ENCODE results near the gene FGF8.

Gene FGF8

GRCh38 chr10:101723176-101723575, 52.7 kb downstream of the FGF8 start:
- TF ChIP-seq, protein P1, sequence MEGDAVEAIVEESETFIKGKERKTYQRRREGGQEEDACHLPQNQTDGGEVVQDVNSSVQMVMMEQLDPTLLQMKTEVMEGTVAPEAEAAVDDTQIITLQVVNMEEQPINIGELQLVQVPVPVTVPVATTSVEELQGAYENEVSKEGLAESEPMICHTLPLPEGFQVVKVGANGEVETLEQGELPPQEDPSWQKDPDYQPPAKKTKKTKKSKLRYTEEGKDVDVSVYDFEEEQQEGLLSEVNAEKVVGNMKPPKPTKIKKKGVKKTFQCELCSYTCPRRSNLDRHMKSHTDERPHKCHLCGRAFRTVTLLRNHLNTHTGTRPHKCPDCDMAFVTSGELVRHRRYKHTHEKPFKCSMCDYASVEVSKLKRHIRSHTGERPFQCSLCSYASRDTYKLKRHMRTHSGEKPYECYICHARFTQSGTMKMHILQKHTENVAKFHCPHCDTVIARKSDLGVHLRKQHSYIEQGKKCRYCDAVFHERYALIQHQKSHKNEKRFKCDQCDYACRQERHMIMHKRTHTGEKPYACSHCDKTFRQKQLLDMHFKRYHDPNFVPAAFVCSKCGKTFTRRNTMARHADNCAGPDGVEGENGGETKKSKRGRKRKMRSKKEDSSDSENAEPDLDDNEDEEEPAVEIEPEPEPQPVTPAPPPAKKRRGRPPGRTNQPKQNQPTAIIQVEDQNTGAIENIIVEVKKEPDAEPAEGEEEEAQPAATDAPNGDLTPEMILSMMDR (IDR thresholded peaks at IDR 0.05; ENCODE audit: extremely low read depth, missing control alignments), result no peak
- no peak for DNase-seq (ENCODE audit: low spot score)

DNA sequence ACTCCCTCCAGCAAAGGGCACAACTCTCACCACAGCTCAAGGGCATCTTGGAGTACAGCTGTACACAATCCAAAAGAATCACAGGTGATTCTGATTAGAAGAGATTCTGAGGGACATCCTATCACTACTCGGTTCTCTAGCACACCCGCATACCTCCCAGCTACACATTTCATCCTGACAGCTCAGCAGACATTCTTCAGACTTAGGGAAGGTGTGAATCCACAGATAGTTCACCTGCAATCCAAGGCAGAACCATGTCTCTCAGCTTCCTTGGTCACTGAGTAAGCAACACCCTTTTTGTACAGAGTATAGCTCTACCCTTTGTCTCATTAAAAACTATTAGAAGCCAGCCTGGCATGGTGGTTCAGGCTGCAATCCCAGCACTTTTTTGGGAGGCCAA, 54.1 kb downstream of the FGF8 start:
- no peak for DNase-seq (ENCODE audit: low spot score)
- TF ChIP-seq, protein P1 (IDR thresholded peaks at IDR 0.05; ENCODE audit: extremely low read depth, missing control alignments), result no peak

DNA sequence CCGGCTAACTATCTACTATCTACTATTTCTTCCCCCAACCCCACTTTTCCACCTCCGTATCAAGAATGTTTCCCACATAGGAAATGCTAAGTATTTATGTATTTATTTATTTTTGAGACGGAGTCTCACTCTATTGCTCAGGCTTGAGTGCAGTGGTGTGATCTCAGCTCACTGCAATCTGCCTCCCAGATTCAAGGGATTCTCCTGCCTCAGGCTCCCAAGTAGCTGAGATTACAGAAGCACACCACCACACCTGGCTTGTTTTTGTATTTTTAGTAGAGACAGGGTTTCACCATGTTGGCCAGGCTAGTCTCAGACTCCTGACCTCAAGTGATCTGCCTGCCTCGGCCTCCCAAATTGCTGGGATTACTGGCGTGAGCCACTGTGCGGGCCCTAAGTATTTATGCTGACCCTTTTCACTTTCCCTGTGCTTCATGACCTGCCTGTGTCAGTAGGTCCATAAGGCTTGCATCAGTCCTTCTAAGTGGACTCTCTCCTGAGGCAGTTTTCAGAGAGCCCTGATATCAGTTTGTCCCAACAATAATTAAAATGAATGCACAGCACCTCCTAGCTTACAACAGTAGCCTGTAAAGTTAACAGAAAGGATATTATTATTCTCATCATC, 55.2 kb downstream of the FGF8 start:
- no peak for DNase-seq (ENCODE audit: low spot score)
- TF ChIP-seq, protein P1 (IDR thresholded peaks at IDR 0.05; ENCODE audit: extremely low read depth, missing control alignments), result no peak
